Measurements from ENCODE around the gene THEMIS. TPM values are rescaled to one million over a fixed set of nuclear protein-coding genes. Genes with fewer than 3 reads are reported as not detected.
"Not testable (repeated sequence)": the region's sequence is repeated elsewhere in the genome, so short reads cannot be mapped to it uniquely, and the experiment has no call there.

The THEMIS gene
- total and polyA plus RNA-seq, 9 donors, result 0.06 to 0.07 TPM; not detected in 7

GRCh38 chr6:127934956-127935355 lies 34.1 kb upstream of the THEMIS start:
- Histone ChIP-seq H3K27ac (ENCODE audit: low read length) (no peak overlapping the region), H3K4me3 (ENCODE audit: low read length) (no peak overlapping the region), H3K9me3 (replicated peaks; ENCODE audit: control insufficient read depth, low read depth, low read length) (peaks cover 4% of the 10 kb centered on the region), H3K36me3 (ENCODE audit: control insufficient read depth, insufficient read depth, low read length) (no peaks in the 10 kb centered on the region), H3K4me1 (ENCODE audit: control insufficient read depth, insufficient read depth, low read length) (no peaks in the 10 kb centered on the region), H3K27me3 (ENCODE audit: control insufficient read depth, insufficient read depth, low read length) (no peaks in the 10 kb centered on the region)
- no peak for DNase-seq
- WGBS (ENCODE audit: insufficient coverage), result no CpG with 5 or more reads among the region's 1 CpG

DNA sequence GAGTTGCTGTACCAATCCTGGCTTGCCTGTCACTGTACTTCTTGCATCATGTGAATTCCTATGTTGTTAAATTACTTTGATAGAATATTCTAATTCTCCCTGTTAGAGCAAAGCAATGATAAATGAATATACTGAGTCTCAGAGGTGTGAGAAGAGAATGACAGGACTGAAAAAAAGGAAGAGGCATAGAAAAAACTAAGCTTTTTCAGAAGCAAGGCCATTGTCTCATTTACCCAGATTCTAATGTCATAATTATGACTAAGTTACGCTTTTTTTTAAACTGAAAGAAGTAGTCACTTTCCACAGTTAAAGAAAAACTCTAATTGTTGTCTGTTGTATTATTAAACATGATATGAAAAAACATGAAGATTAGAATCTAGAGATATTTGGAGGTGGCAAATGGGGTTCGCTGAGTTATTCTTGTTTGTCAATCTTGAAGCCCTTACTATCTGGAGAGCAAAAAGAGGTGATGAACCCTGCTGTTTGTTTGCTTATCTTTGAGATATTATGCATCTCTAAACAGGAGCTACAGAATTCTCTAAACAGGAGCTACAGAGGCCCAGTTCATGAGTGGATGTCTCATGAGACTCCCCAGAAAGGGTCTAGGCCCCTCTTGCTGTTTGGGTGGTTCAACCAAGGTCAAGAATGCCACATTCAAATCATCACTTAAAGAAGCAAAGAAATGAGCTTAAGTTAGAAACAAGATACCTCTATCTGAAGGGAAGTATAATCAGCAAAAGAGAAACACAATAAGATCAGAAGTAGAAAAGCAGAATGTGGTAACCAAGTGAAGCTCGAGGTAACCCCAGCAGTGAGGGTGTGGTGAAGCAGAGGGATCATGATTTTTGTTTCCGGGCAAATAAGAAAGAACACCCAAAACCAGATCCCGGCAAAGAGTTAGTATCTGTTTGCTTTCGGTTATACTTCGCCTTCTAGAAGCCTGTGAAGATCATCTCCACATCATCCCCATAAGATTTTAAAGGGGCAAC lies 33.3 kb upstream of the THEMIS start:
- WGBS (ENCODE audit: insufficient coverage), result no CpG with 5 or more reads among the region's 7 CpGs
- H3K27ac ChIP-seq (ENCODE audit: low read length), result no peak overlapping the region
- DNase-seq, result no peak
- H3K36me3 ChIP-seq (ENCODE audit: control insufficient read depth, insufficient read depth, low read length), result no peaks in the 10 kb centered on the region
- peaks cover 4% of the 10 kb centered on the region for H3K9me3 ChIP-seq (replicated peaks; ENCODE audit: control insufficient read depth, low read depth, low read length)
- no peaks in the 10 kb centered on the region for H3K4me1 ChIP-seq (ENCODE audit: control insufficient read depth, insufficient read depth, low read length)
- H3K4me3 ChIP-seq (ENCODE audit: low read length), result no peak overlapping the region
- H3K27me3 ChIP-seq (ENCODE audit: control insufficient read depth, insufficient read depth, low read length), result no peaks in the 10 kb centered on the region

- no CpG with 5 or more reads among the region's 1 CpG for WGBS (ENCODE audit: insufficient coverage)
- H3K36me3 ChIP-seq (ENCODE audit: control insufficient read depth, insufficient read depth, low read length), result no peaks in the 10 kb centered on the region
- DNase-seq, result no peak
- H3K9me3 ChIP-seq (replicated peaks; ENCODE audit: control insufficient read depth, low read depth, low read length), result peaks cover 4% of the 10 kb centered on the region
- no peaks in the 10 kb centered on the region for H3K4me1 ChIP-seq (ENCODE audit: control insufficient read depth, insufficient read depth, low read length)
- H3K4me3 ChIP-seq (ENCODE audit: low read length), result no peak overlapping the region
- no peak overlapping the region for H3K27ac ChIP-seq (ENCODE audit: low read length)
- no peaks in the 10 kb centered on the region for H3K27me3 ChIP-seq (ENCODE audit: control insufficient read depth, insufficient read depth, low read length)
Observed at GRCh38 chr6:127933137-127933536, 32.3 kb upstream of the THEMIS start.

GRCh38 chr6:127932708-127933107 lies 31.9 kb upstream of the THEMIS start:
- H3K27me3 ChIP-seq (ENCODE audit: control insufficient read depth, insufficient read depth, low read length), result no peaks in the 10 kb centered on the region
- 81% methylated on average over 3 of the region's 5 CpGs for WGBS (ENCODE audit: insufficient coverage)
- no peak for DNase-seq
- H3K36me3 ChIP-seq (ENCODE audit: control insufficient read depth, insufficient read depth, low read length), result no peaks in the 10 kb centered on the region
- H3K4me1 ChIP-seq (ENCODE audit: control insufficient read depth, insufficient read depth, low read length), result no peaks in the 10 kb centered on the region
- no peak overlapping the region for H3K4me3 ChIP-seq (ENCODE audit: low read length)
- peaks cover 4% of the 10 kb centered on the region for H3K9me3 ChIP-seq (replicated peaks; ENCODE audit: control insufficient read depth, low read depth, low read length)
- no peak overlapping the region for H3K27ac ChIP-seq (ENCODE audit: low read length)

DNA sequence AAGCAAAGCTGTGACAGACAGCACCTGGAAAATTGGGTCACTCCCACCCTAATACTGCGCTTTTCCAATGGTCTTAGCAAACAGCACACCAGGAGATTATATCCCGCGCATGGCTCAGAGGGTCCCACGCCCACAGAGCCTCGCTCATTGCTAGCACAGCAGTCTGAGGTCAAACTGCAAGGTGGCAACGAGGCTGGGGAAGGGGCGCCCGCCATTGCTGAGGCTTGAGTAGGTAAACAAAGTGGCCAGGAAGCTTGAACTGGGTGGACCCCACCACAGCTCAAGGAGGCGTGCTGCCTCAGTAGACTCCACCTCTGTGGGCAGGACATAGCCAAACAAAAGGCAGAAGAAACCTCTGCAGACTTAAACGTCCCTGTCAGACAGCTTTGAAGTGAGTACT lies 25.6 kb upstream of the THEMIS start:
- 82% methylated on average over 7 of the region's 10 CpGs for WGBS (ENCODE audit: insufficient coverage)
- not testable (repeated sequence) for H3K4me3 ChIP-seq (ENCODE audit: low read length); H3K27ac ChIP-seq (ENCODE audit: low read length); H3K36me3 ChIP-seq (ENCODE audit: control insufficient read depth, insufficient read depth, low read length); H3K4me1 ChIP-seq (ENCODE audit: control insufficient read depth, insufficient read depth, low read length); DNase-seq; H3K27me3 ChIP-seq (ENCODE audit: control insufficient read depth, insufficient read depth, low read length); H3K9me3 ChIP-seq (replicated peaks; ENCODE audit: control insufficient read depth, low read depth, low read length)

DNA sequence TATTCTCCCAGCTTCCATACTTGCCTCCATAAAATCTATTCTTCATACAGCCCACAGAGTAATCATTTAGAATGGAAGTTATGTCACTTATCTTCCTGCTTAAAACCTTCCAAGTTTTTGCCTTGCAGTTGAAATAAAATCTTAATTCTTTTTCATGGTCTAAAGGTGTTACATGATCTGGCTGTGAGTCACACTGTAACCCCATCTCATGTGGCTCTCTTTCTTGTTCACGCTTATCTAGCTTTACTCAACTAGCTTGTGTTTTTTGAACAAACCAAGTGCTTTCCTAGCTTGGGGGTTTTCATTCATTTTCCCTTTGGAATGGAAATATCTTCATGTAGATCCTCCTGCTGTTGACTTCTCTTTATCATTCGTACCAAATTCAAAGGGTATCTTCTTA lies 23.6 kb upstream of the THEMIS start:
- no peak overlapping the region for H3K4me3 ChIP-seq (ENCODE audit: low read length)
- H3K9me3 ChIP-seq (replicated peaks; ENCODE audit: control insufficient read depth, low read depth, low read length), result peaks cover 5% of the 10 kb centered on the region
- H3K27me3 ChIP-seq (ENCODE audit: control insufficient read depth, insufficient read depth, low read length), result no peaks in the 10 kb centered on the region
- no peaks in the 10 kb centered on the region for H3K36me3 ChIP-seq (ENCODE audit: control insufficient read depth, insufficient read depth, low read length)
- no peak for DNase-seq
- H3K4me1 ChIP-seq (ENCODE audit: control insufficient read depth, insufficient read depth, low read length), result no peaks in the 10 kb centered on the region
- H3K27ac ChIP-seq (ENCODE audit: low read length), result no peak overlapping the region
- no CpG with 5 or more reads among the region's 2 CpGs for WGBS (ENCODE audit: insufficient coverage)

DNA sequence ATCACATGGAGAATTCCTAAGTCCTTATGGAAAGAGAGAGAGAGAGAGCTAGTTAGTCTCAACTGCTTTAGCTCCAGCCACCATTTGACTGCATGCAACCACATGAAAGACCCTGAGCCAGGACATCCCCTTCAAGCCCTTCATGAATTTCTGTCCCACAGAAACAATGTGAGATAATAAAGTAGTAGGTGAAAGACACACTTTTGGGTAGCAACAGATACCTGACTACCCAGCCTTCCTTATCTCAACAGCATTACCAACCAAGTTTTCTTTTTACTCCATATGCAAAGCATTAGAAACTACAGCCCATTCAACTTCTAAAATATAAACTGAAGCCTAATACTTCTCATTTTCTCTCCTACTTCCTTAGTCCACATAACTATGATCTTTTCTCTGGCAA lies 23.2 kb upstream of the THEMIS start:
- H3K36me3 ChIP-seq (ENCODE audit: control insufficient read depth, insufficient read depth, low read length), result no peaks in the 10 kb centered on the region
- H3K27ac ChIP-seq (ENCODE audit: low read length), result no peak overlapping the region
- DNase-seq, result no peak
- H3K27me3 ChIP-seq (ENCODE audit: control insufficient read depth, insufficient read depth, low read length), result no peaks in the 10 kb centered on the region
- no peak overlapping the region for H3K4me3 ChIP-seq (ENCODE audit: low read length)
- no peaks in the 10 kb centered on the region for H3K4me1 ChIP-seq (ENCODE audit: control insufficient read depth, insufficient read depth, low read length)
- peaks cover 5% of the 10 kb centered on the region for H3K9me3 ChIP-seq (replicated peaks; ENCODE audit: control insufficient read depth, low read depth, low read length)

- DNase-seq, result no peak
- H3K27ac ChIP-seq (ENCODE audit: low read length), result no peak overlapping the region
- peaks cover 5% of the 10 kb centered on the region for H3K9me3 ChIP-seq (replicated peaks; ENCODE audit: control insufficient read depth, low read depth, low read length)
- H3K4me1 ChIP-seq (ENCODE audit: control insufficient read depth, insufficient read depth, low read length), result no peaks in the 10 kb centered on the region
- no peaks in the 10 kb centered on the region for H3K36me3 ChIP-seq (ENCODE audit: control insufficient read depth, insufficient read depth, low read length)
- no peak overlapping the region for H3K4me3 ChIP-seq (ENCODE audit: low read length)
- no CpG with 5 or more reads among the region's 2 CpGs for WGBS (ENCODE audit: insufficient coverage)
- H3K27me3 ChIP-seq (ENCODE audit: control insufficient read depth, insufficient read depth, low read length), result no peaks in the 10 kb centered on the region
Observed at GRCh38 chr6:127923135-127923534, 22.3 kb upstream of the THEMIS start.

GRCh38 chr6:127921982-127922381 lies 21.1 kb upstream of the THEMIS start:
- no CpG with 5 or more reads among the region's 6 CpGs for WGBS (ENCODE audit: insufficient coverage)
- no peaks in the 10 kb centered on the region for H3K36me3 ChIP-seq (ENCODE audit: control insufficient read depth, insufficient read depth, low read length)
- H3K4me3 ChIP-seq (ENCODE audit: low read length), result no peak overlapping the region
- H3K9me3 ChIP-seq (replicated peaks; ENCODE audit: control insufficient read depth, low read depth, low read length), result peaks cover 5% of the 10 kb centered on the region
- no peak overlapping the region for H3K27ac ChIP-seq (ENCODE audit: low read length)
- no peaks in the 10 kb centered on the region for H3K4me1 ChIP-seq (ENCODE audit: control insufficient read depth, insufficient read depth, low read length)
- no peaks in the 10 kb centered on the region for H3K27me3 ChIP-seq (ENCODE audit: control insufficient read depth, insufficient read depth, low read length)
- no peak for DNase-seq

DNA sequence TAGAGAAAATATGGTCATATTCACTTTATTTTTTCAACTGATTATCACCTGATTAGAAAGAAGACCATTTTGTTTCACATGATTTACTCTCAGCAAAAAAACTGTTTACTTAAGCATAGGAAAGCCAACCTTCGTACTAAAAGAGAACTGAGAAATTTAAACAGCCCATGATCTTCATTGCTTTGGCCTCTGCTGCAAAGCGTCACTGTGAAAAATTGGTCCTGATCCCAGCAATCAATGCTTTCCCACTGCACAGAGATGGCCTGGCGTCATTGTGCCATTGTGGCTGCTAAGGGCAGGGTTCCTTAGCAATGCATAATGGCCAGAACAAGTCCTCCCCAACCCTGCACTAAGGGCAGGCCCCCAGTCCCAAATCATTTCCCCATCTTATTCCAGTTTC lies 19.9 kb upstream of the THEMIS start:
- WGBS (ENCODE audit: insufficient coverage), result 74% methylated on average over 3 of the region's 3 CpGs
- peaks cover 1% of the 10 kb centered on the region for H3K9me3 ChIP-seq (replicated peaks; ENCODE audit: control insufficient read depth, low read depth, low read length)

More for the DNA sequence above, 19.9 kb upstream of the THEMIS start:
- no peak for DNase-seq
- Histone ChIP-seq H3K4me1 (ENCODE audit: control insufficient read depth, insufficient read depth, low read length) (no peaks in the 10 kb centered on the region), H3K27ac (ENCODE audit: low read length) (no peak overlapping the region), H3K27me3 (ENCODE audit: control insufficient read depth, insufficient read depth, low read length) (no peaks in the 10 kb centered on the region), H3K36me3 (ENCODE audit: control insufficient read depth, insufficient read depth, low read length) (no peaks in the 10 kb centered on the region), H3K4me3 (ENCODE audit: low read length) (no peak overlapping the region)
